Activated naive CD8-positive, alpha-beta T cell (primary cell): Measurements from ENCODE around the gene KCNIP2.
A peak's percentile ranks its signal among the peaks of the same experiment; 100 is the strongest.

Source experiments
- H3K27ac Mint-ChIP-seq: one replicate; pipeline ENCODE4 v1.8.0; 2021; ENCODE audit warnings: mixed read lengths
- H3K27me3 Mint-ChIP-seq: one replicate; pipeline ENCODE4 v1.8.0; 2021; ENCODE audit warnings: mixed read lengths
- H3K36me3 Mint-ChIP-seq: one replicate; pipeline ENCODE4 v1.8.0; 2021; ENCODE audit warnings: mixed read lengths
- H3K4me1 Mint-ChIP-seq: one replicate; pipeline ENCODE4 v1.8.0; 2021; ENCODE audit warnings: low read depth, mixed read lengths
- H3K4me3 Mint-ChIP-seq: one replicate; pipeline ENCODE4 v1.8.0; 2021; ENCODE audit warnings: mild to moderate bottlenecking, mixed read lengths
- H3K9me3 Mint-ChIP-seq: one replicate; pipeline ENCODE4 v1.8.0; 2021; ENCODE audit warnings: low read depth, mixed read lengths

Gene KCNIP2

DNA sequence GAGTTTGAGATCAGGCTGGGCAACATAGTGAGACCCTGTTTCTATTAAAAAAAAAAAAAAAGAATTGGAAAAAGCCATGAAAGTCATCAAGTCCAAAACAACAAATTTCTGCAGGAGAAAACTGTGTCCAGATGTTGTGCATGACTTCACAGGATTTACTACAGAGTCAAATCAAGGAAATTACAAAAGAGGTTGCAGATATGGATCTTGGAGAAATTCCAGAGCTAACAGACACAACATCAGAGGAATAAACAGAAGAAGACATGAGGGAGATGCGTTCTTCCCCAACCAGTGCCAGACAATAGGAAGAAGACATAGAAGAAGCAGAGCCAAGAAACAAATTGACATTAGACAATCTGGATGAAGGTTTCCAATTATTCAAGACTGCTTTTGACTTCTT is 24.3 kb upstream of the KCNIP2 start:
- Mint-ChIP-seq H3K4me1 (peaks cover 2% of the 10 kb centered on the region), H3K27ac (no peak overlapping the region), H3K9me3 (no peaks in the 10 kb centered on the region), H3K36me3 (peaks cover 18% of the 10 kb centered on the region), H3K27me3 (no peaks in the 10 kb centered on the region), H3K4me3 (no peak overlapping the region)

DNA sequence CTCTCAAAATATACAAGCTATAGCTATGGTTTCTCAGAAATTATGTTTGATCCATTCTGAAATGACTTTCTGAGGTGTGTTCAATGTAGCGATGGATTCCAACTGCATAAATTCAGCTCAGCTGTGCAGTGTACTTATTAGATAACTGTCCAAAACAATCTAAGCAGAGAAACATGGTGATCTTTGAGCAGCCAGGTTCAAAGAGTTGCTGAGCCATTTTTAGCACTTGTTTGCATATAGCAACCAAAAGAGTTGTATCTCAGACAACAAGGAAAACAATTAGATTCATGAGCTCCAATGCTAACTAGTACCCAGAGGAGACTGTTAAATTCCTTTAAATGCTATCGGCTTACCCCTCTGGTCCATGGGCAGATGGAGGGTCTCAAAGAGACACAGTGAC is 15.9 kb upstream of the KCNIP2 start:
- no peaks in the 10 kb centered on the region for H3K27me3 Mint-ChIP-seq
- no peak overlapping the region for H3K4me3 Mint-ChIP-seq
- H3K4me1 Mint-ChIP-seq, result peaks cover 2% of the 10 kb centered on the region
- no peak overlapping the region for H3K27ac Mint-ChIP-seq
- H3K36me3 Mint-ChIP-seq, result peaks cover 25% of the 10 kb centered on the region
- no peaks in the 10 kb centered on the region for H3K9me3 Mint-ChIP-seq

DNA sequence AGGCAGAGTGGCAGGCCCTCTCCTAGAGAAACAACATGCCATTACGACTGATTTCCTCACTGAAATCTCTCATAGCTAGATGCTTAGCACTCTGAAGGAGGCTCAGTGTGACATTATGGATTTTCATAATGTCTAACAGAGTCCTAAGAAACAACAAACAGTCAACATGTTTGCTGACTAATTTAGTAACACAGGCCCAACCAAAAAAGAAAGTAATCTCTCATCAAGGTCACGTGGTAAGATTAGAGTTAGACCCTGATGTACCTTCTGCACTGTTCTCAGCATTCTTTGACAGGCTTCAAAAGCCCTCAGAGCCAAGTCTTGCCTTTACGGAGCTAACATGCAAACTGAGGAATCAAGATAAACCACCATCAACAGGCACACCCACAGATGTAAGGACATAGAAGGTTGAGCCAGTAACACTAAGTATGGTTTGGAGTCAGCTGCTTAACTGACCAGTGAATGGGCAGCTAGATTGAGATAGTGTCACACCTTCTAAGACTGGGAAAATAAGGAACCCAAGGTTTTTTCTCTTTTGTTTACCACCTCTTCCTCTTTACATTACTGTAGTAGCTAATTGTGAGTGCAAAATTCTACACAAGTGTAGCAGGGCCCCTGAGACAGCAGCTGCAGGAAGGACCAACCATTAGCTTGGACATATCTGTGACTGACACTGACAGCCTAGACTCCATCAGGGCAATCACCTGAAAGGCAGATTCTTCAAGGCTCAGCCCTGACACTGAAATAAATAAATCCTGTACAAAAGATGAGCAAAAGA is 15.3 kb upstream of the KCNIP2 start:
- peaks cover 23% of the 10 kb centered on the region for H3K36me3 Mint-ChIP-seq
- H3K4me3 Mint-ChIP-seq, result no peak overlapping the region
- H3K9me3 Mint-ChIP-seq, result no peaks in the 10 kb centered on the region
- no peaks in the 10 kb centered on the region for H3K4me1 Mint-ChIP-seq
- H3K27ac Mint-ChIP-seq, result no peak overlapping the region
- H3K27me3 Mint-ChIP-seq, result no peaks in the 10 kb centered on the region

DNA sequence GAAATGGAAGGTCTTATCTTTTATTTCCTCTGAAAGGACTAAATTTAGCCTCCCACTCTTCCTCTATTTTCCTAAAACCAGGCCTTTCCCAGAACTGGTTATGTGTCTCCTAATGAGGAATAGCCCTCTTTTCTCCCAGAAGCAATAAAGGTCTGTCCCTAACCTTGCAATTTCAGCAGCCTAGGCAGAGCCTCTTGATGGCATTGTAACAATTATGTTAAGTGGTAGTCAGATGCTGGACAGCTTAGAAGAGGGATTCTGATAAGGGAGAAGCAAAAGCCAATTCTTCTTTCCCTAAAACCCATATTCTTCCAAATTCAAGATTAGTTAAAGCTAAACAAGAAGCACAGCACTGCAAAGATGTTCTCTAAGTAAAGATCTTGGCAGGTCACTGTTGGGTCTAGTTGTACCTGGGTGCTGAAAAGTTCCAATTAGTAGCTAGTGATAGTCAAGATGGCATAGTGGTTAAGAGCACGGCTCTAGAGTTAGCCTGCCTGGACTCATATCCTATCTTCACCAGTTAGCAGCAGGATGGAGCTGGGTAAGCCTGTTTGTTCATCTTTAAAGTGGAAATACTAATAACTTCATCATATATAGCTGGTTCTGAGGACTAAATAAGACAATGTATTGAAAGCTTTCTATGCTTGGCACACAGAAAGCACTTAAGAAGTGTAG is 14.3 kb upstream of the KCNIP2 start:
- Mint-ChIP-seq H3K36me3 (peaks cover 20% of the 10 kb centered on the region), H3K4me1 (no peaks in the 10 kb centered on the region), H3K27me3 (no peaks in the 10 kb centered on the region), H3K27ac (no peak overlapping the region), H3K9me3 (no peaks in the 10 kb centered on the region), H3K4me3 (no peak overlapping the region)

DNA sequence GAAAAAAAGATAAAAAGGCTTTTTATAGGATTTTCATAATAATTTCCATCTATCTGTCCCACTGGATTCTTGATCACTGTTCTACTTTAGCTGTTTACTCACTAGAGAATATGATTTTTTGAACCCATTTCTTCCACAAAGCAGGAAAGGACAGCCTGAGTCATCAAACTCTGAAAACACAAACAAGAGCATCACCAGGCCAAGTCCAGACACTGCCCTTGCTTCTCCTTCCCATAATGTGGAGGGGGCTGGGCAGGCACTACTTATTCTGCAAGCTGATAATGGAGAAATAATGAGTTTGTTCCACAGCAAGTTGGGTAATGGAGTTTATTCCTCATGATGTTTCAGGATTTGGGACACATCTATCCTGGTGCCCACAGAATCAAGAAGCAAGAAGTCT is 13.0 kb upstream of the KCNIP2 start:
- Mint-ChIP-seq H3K4me1 (no peaks in the 10 kb centered on the region), H3K9me3 (no peaks in the 10 kb centered on the region)

DNA sequence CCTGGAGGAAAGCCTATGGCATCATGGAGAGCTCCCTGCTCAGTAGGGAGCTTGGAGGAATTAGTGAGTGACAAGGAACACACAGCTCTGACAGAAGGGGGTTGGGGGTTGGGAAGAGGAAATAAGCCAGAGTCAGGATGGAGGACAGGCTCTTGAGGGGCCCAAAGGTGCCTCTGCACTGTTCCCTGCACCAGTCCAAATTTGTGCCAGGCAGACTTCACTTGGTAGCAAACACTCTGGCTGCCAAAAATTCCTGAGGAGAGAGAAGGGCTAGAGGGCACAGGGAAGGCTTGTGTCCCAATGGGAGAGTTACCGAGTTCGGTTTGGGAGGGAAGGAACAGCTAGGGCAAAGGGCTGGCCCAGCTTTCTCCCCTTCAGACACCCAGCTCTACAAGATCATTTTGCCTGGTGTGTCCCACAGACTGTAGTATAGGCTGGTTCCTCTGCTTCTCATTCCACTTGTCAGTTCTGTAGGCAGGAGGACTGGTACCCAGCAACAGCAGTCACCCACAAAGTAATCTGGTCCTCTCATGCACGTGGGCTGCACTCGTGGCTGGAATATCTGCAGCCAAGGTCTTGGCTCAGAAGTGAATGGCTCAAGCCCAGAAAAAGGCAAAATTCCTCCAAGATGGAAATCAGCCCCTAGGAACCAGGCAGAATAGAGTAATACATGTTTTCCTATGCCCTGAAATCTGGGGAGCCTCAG is 8.0 kb upstream of the KCNIP2 start:
- H3K9me3 Mint-ChIP-seq, result no peaks in the 10 kb centered on the region
- H3K27me3 Mint-ChIP-seq, result no peaks in the 10 kb centered on the region
- no peaks in the 10 kb centered on the region for H3K4me1 Mint-ChIP-seq
- H3K27ac Mint-ChIP-seq, result no peak overlapping the region
- no peak overlapping the region for H3K4me3 Mint-ChIP-seq
- H3K36me3 Mint-ChIP-seq, result peaks cover 20% of the 10 kb centered on the region

More for the DNA sequence above, 13.0 kb upstream of the KCNIP2 start:
- H3K36me3 Mint-ChIP-seq, result peaks cover 20% of the 10 kb centered on the region
- H3K27me3 Mint-ChIP-seq, result no peaks in the 10 kb centered on the region
- no peak overlapping the region for H3K4me3 Mint-ChIP-seq
- no peak overlapping the region for H3K27ac Mint-ChIP-seq

DNA sequence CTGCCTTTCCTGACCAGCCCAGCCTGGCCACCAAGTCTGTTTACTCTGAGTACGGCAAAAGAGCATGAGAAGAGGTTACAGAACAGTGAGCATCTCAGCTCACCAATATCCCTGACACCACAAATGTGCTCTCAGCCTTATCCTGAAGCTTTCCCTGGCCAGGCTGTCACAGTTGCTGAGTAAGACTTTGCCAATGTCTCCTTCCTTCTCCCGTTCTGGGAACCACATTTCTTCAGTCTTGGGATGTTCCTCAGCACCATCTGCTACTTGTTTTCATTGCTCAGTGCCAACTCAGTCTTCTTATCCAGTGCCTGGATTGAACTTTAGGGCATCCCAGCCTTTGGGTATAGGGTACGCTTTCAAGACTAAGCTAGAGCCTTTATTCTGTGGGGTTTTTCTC is 7.1 kb upstream of the KCNIP2 start:
- no peak overlapping the region for H3K27ac Mint-ChIP-seq
- no peaks in the 10 kb centered on the region for H3K4me1 Mint-ChIP-seq
- no peak overlapping the region for H3K4me3 Mint-ChIP-seq
- H3K36me3 Mint-ChIP-seq, result peaks cover 23% of the 10 kb centered on the region
- H3K27me3 Mint-ChIP-seq, result no peaks in the 10 kb centered on the region
- H3K9me3 Mint-ChIP-seq, result no peaks in the 10 kb centered on the region

DNA sequence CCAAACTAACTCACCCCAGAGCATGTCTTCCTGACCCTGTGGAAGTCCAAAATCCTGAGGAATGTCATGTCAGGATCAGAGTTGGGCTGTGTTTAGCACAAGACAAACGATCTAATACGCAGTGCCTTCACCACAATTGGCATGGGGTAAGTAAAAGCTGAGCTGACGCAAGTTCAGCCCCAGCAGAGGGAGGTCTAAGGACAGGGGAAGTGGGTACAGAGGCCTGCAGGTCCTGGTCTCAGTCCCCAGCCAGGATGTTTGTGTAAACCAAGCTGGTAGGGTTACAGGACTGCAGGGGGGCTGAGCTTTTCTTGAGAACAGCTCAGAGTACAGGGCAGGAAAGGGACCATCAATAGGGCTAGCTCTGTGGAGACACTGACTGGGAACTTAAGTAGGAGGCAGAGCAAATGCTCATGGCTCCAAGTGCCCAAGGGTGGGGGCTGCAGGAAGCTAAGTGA is 5.3 kb upstream of the KCNIP2 start:
- H3K9me3 Mint-ChIP-seq, result no peaks in the 10 kb centered on the region
- peaks cover 9% of the 10 kb centered on the region for H3K4me1 Mint-ChIP-seq
- H3K4me3 Mint-ChIP-seq, result no peak overlapping the region
- no peak overlapping the region for H3K27ac Mint-ChIP-seq
- H3K27me3 Mint-ChIP-seq, result no peaks in the 10 kb centered on the region
- H3K36me3 Mint-ChIP-seq, result peaks cover 28% of the 10 kb centered on the region

DNA sequence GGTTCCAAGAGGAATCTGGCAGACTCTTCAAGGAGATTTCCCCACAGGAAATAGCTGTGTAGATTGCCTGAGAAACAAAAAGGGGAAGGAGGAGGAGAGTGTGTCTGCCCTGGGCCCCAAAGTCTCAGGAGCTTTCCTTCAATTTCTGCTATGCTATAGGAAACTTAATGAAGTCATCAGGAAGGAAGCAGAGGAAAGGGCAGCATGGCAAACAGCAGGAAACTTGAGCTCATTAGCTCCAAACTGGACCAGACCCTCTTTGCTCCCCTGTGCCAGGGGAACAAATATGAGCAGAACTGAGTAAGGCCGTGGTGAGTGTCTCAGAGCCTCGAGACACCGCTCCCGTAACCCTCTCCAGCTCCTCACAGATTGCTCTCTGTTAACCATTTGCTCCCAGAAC is 4.8 kb upstream of the KCNIP2 start:
- no peaks in the 10 kb centered on the region for H3K27me3 Mint-ChIP-seq
- peaks cover 28% of the 10 kb centered on the region for H3K36me3 Mint-ChIP-seq
- peaks cover 9% of the 10 kb centered on the region for H3K4me1 Mint-ChIP-seq
- no peak overlapping the region for H3K4me3 Mint-ChIP-seq
- H3K9me3 Mint-ChIP-seq, result no peaks in the 10 kb centered on the region
- H3K27ac Mint-ChIP-seq, result no peak overlapping the region

DNA sequence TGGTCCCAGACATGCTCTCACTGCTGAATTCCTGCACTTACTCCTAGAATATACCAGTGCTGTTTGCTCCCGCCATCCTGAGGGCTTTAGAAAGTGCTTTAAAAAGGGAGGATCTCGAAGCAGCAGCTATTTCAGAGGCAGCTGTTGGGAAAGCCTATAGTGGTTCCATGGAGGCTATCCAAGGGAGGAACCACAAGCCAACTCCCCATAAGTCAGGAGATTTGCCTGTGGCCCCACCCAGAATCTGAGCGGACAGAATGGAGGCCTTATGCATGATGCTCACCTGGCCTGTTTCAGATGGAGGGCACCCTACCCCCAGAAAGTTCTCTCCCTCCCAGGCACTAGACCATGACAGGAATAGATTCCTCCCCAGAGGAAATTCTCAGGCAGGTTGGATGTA is 2.3 kb upstream of the KCNIP2 start:
- H3K36me3 Mint-ChIP-seq, result peaks cover 20% of the 10 kb centered on the region
- H3K9me3 Mint-ChIP-seq, result no peaks in the 10 kb centered on the region
- no peak overlapping the region for H3K4me3 Mint-ChIP-seq
- H3K4me1 Mint-ChIP-seq, result peaks cover 33% of the 10 kb centered on the region
- no peak overlapping the region for H3K27ac Mint-ChIP-seq
- H3K27me3 Mint-ChIP-seq, result peaks cover 5% of the 10 kb centered on the region

DNA sequence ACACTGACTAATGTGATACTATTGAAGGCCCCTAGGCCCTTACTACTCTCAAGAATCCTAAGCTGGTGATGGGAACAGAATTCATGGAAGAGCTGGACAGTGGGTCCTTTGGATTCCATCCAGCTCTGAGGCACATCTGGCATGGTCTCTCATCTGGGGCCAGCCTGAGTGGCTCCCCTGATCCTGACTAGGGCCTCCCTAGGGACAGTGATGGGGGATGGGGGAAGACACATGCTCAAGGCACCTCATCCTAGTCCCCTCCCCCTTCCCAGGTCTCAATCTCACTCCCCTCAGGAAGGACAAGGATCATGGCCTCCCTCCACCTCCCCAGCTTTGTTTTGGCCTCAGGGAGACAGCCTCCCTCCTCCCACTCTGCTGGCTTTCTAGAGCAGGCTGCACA is 1.8 kb downstream of the KCNIP2 start:
- Mint-ChIP-seq H3K4me1 (peaks cover 47% of the 10 kb centered on the region), H3K27ac (no peak overlapping the region), H3K27me3 (peaks cover 5% of the 10 kb centered on the region), H3K36me3 (peaks cover 8% of the 10 kb centered on the region), H3K4me3 (peak overlapping the region; percentile 83), H3K9me3 (no peaks in the 10 kb centered on the region)

DNA sequence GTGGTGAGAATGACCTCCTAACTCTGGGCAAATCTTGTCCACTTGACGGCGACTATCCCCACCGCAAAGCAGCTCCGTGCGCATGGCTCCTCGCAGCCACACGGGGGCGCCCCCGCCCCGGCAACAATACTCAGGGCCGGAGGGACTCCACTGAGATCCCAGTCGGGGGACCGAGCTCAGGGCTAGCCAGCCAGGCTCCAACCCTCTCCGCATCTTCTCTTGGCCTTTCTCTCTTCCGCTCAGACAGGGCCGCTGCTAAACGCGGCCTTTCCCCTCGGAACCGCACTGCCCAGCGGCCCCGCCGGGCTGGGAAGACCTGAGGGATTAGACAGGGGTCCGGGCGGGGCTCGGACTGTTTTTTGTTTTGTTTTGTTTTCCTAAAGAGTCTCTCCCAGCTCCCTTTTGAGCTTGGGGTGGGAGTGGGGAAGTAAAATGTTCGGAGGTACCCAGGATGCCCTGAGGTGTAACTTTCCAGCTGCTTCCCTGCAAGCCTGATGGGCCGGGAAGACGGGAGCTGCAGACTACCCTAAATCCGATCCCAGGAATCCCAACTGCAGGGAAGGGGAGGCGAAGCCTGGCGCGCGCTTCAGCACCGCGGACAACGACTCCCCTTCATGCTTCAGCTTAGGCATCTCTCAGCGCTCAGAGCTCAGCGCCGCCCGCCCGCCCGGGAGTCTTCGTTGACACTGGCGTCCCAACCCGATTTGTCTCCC is 2.7 kb downstream of the KCNIP2 start:
- Mint-ChIP-seq H3K27me3 (peaks cover 5% of the 10 kb centered on the region), H3K4me3 (peak overlapping the region; percentile 91), H3K9me3 (no peaks in the 10 kb centered on the region), H3K27ac (no peak overlapping the region), H3K4me1 (peaks cover 49% of the 10 kb centered on the region), H3K36me3 (peaks cover 6% of the 10 kb centered on the region)

DNA sequence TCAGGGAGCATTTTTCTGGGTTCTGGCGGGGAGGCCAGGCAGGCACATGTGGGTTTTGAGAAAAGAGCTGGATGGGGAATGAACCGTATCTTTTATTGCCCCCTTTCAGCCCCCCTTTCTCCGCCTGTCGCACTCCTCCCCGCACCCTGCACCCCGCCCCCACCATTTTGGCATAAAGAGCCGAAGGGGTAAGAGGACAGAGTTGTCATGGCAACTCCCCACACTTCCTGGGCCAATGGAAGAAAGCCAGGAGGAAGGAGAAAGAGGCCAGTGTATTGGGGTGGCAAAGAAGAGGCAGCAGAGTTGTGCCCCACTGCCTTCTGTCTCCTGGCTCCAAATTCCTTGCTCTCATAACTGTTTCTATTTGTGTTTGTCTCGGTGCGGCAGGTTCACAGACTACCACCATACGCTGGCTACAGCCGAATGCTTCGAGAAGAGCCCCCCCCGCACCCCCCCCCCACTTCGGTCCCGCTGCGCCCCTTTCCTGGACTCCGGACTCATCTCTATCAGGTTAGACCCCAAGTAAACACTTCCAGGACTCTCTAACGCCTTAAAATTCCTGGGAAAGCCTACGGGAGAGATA is 3.4 kb downstream of the KCNIP2 start:
- H3K27ac Mint-ChIP-seq, result no peak overlapping the region
- peaks cover 5% of the 10 kb centered on the region for H3K27me3 Mint-ChIP-seq
- no peaks in the 10 kb centered on the region for H3K9me3 Mint-ChIP-seq
- H3K4me1 Mint-ChIP-seq, result peaks cover 53% of the 10 kb centered on the region
- peaks cover 3% of the 10 kb centered on the region for H3K36me3 Mint-ChIP-seq
- H3K4me3 Mint-ChIP-seq, result peak overlapping the region; percentile 91

DNA sequence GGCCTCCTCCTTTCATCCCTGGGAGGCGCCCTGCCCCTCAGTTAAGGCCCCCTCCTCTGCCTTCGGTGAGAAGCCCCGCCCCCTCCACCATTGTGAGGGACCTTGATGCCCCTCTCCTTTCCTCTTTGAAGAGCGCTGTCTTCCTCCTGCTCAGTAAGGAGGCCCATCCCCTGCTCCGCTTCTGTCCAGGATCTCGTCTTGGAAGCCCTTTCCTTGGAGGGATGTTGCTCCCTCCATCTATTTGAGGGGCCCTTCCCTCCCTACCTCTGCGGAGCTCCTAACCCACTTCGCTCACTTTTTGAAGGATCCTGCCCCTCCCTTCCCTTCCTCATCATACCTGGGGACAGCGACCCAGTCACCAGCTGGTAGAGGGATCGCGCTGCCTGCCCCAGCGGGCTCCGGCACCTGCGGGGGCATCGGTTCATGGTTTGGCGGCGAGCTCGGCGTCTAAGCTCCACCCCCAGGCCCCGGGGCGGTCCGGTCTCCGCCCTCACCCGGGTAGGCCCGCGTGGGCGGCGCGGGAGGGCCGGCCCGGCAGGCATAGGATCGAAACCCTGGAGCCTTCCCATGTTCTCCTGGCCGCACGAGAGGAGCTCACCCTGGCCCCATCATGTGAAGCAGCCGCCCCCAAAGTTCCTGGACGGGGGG is 4.1 kb downstream of the KCNIP2 start:
- Mint-ChIP-seq H3K36me3 (no peaks in the 10 kb centered on the region), H3K9me3 (no peaks in the 10 kb centered on the region), H3K4me1 (peaks cover 56% of the 10 kb centered on the region), H3K27ac (no peak overlapping the region), H3K4me3 (peak overlapping the region; percentile 80), H3K27me3 (peaks cover 5% of the 10 kb centered on the region)
